Right lobe of liver (tissue), 4 donors: ENCODE results near the gene JMJD6.
"Not testable (repeated sequence)": the region's sequence is repeated elsewhere in the genome, so short reads cannot be mapped to it uniquely, and the experiment has no call there.

Experiments
- CTCF ChIP-seq, 4 donors: fragments of 200-600 bp in 3 of 4; fragments of 450-650 bp in 1 of 4; IDR thresholded peaks; one replicate each; pipeline versions ENCODE4 v1.5.1 to v1.8.0; 2016 to 2022; ENCODE audit warnings: antibody characterized with exemption in 4 of 4, mild to moderate bottlenecking in 2 of 4
- POLR2A ChIP-seq: fragments of 450-650 bp; IDR thresholded peaks from one replicate; pipeline ENCODE4 v1.6.1; 2017; ENCODE audit warnings: antibody characterized with exemption, mild to moderate bottlenecking
- donor health status: DM: no; HTN: no; CAD: no.
- donor health status: DM: no; HTN: no; CAD: no.
- donor health status: DM: no; HTN: yes; CAD: no.

DNA sequence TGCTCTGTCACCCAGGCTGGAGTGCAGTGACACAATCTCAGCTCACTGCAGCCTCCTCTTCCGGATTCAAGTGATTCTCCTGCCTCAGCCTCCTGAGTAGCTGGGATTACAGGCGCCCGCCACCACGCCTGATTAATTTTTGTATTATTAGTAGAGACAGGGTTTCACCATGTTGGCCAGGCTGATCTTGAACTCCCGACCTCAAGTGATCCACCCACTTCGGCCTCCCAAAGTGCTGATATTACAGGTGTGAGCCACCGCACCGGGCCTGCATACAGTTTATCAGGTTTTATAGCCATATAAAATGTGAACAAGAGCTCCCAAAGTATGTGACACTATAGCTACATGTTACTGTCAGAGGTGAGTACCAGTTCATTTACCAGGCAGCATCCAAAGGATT, 3.4 kb downstream of the JMJD6 start:
- not testable (repeated sequence) for TF ChIP-seq CTCF (IDR thresholded peaks at IDR 0.05); POLR2A
